Measurements from ENCODE around the gene SPP2. TPM values are rescaled to one million over a fixed set of nuclear protein-coding genes. Genes with fewer than 3 reads are reported as not detected.

The SPP2 gene
- total and polyA plus RNA-seq, 2 of the 8 experiments (the other 6 are each of a cell fraction or from before 2014, with no cell fraction given) = not detected

GRCh38 chr2:234026693-234027254 lies 23.7 kb upstream of the SPP2 start (continued):
- TF ChIP-seq RNF2 (IDR thresholded peaks at IDR 0.05; ENCODE audit: borderline replicate concordance, low read depth, low read length, missing control alignments, poor library complexity, severe bottlenecking) = no peak

All from H1 (cell line).